Head of caudate nucleus (tissue), 42 donors: Measurements from ENCODE around the gene PROKR1.

Source experiments
- DNase-seq, 42 donors: peaks; one replicate each; pipeline versions ENCODE4 v3.0.0 to v3.0.0-alpha.2; 2020 to 2021; ENCODE audit warnings: mixed read lengths in 7 of 42
- intact Hi-C: fragments of 100-400 bp; cut with DNase I; formaldehyde crosslinking; loops from one replicate; pipeline ENCODE4 v1.15.0; 2022

PROKR1 gene

GRCh38 chr2:68689553-68690537 is 46.5 kb downstream of the PROKR1 start:
- intact Hi-C loops: no loop called here
- DNase-seq: no peak

- intact Hi-C loops: no loop called here
- DNase-seq: no peak
Observed at GRCh38 chr2:68690851-68691250, 47.5 kb downstream of the PROKR1 start.

- no peak for DNase-seq
- intact Hi-C loops: no loop called here
Observed at GRCh38 chr2:68692511-68692910, 49.1 kb downstream of the PROKR1 start.

- no peak for DNase-seq
- intact Hi-C loops: no loop called here
Observed at GRCh38 chr2:68693951-68694350, 50.6 kb downstream of the PROKR1 start.

- intact Hi-C loops: no loop called here
- no peak for DNase-seq
Observed at GRCh38 chr2:68695971-68696370, 52.6 kb downstream of the PROKR1 start.

- intact Hi-C loops: no loop called here
- no peak for DNase-seq
Observed at GRCh38 chr2:68696554-68696953, 53.2 kb downstream of the PROKR1 start.

- intact Hi-C loops: no loop called here
Observed at GRCh38 chr2:68698567-68699377, 55.4 kb downstream of the PROKR1 start.

GRCh38 chr2:68700560-68700959 is 57.2 kb downstream of the PROKR1 start:
- no peak for DNase-seq
- intact Hi-C loops: no loop called here

More at GRCh38 chr2:68698567-68699377, 55.4 kb downstream of the PROKR1 start:
- DNase-seq: no peak

- no peak for DNase-seq
- intact Hi-C loops: no loop called here
Observed at GRCh38 chr2:68706637-68707036, 63.3 kb downstream of the PROKR1 start.
